ENCODE measurements around the gene HDAC4. TPM values are rescaled to one million over a fixed set of nuclear protein-coding genes. Genes with fewer than 3 reads are reported as not detected.

The HDAC4 gene
- total RNA-seq, 1 experiment from 2014 or later, result 5.5 TPM

DNA sequence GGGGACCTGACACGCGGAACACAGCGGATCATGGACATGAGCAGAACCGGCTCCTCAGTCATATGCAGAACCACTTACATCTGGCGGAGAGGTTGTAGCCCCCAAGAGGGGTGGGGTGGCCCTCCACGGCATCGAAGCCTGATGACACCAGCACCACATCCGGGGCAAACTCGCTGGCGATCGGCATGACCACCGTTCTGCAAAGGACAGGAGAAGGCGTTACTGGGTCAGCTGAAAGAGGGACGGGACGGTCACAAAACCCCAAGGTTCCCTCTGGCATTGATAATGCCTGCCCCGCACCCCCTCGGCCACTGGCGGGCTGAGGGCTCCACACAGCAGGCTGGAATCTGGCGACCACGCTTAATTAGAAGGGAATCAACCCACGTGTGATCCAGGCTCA, 332.4 kb downstream of the HDAC4 start:
- no peak for DNase-seq (ENCODE audit: low read depth)

DNA sequence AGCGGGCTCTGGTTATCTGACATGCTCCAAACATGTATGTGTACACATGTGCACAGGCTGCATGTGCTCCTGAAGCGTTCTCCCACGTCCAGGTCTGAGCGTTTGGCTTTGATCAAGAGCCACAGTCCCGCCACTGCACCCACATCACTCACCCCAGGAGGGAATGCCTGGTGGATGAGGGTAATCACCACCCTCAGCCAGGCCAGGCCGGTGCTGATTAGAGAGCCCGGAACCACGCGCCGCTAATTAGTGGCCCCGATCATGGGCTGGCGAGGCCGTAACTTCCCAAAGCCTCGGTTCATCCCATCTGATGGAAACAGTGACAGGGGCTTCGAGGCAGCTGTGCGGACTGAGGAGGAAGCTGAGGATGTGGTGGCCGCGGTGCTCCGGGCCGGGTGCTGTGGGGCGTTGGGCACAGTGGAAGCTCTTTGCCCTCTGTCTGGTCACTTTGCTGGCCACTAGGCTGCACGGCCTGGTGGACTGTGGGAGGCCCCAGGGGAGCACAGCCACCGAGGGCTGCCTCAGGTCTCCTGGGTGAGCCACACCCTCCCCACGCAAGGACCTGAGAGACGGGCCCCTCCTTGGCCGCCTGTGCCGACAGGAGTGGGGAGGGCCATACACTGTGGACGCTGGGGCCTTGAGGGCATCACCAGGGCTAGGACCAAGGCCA, 333.5 kb downstream of the HDAC4 start:
- no peak for DNase-seq (ENCODE audit: low read depth)

DNA sequence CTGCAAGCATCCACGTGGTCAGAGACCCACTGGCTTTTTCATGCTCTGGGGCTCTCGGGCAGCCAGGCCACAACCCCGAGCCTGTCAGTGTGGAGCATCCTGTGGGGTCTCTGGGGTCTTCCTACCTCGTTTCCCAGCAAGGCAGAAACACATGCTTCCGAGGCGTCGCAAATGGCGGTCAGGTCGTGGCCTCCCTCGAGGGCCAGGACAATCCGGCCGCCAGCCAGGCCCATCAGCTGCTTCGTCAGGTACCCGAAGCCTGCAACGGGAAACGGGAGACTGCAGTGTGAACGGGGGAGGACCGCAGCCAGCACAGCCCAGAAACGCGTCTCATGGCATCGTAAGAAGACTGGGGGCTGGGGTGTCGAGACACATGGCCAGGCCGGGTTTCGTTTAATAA, 334.2 kb downstream of the HDAC4 start:
- no peak for DNase-seq (ENCODE audit: low read depth)

DNA sequence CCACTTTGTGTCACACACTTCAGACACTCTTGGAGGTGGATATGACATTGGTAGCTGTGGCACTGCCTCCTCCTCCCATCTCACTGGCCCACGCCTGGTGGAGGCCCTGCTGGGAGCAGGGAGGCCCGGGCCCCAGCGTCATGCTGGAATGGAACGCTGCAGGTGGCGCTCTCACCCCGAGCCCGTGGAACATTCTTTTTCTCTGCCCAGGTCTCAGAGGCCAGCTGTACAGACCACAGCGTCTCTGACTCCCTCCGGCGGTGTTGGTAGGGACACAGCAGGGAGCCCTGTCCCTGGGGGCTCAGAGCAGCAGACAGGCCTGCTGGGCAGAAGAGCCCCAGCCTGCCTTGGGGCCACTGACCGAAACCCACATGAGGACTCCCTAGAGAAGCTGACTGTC, 334.9 kb downstream of the HDAC4 start:
- no peak for DNase-seq (ENCODE audit: low read depth)

DNA sequence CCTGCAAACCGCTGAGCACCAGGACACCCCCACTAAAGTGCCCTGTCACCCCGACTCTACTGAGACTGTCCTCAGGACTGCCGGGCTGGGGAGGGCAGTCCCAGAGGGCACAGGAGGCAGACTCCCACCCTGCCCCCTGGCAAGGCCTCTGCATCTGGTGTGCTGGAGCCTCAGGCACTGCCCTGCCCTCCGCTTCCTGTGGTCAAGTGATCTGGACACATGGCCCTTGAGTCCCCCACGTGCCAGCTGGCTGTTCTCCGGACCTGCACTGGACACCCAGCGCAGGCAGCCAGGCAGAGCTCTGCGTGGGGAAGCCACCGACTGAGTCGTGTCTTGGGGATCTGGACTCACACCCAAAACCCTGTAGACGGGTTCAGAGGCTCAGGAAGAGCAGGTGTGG, 335.3 kb downstream of the HDAC4 start:
- DNase-seq (ENCODE audit: low read depth), result no peak

DNA sequence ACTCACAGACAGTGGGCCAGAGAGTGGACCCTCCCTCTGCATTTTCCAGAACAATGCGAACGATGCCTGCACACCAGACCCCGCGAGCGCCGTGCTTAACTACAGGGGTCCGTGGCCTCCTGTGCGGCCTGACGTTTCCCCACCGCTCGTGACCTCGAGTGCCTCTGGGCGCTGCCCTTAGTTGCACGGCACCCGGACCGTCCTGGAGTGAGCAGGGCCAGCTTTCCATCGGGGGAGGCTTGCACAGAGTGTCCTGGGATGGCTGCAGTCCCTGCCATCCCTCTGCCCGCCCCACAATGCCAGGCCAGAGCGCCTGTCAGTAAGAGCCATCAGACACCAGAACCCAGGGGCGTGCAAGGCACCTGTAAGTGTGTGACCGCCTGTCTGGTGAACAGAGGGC, 335.9 kb downstream of the HDAC4 start:
- no peak for DNase-seq (ENCODE audit: low read depth)

DNA sequence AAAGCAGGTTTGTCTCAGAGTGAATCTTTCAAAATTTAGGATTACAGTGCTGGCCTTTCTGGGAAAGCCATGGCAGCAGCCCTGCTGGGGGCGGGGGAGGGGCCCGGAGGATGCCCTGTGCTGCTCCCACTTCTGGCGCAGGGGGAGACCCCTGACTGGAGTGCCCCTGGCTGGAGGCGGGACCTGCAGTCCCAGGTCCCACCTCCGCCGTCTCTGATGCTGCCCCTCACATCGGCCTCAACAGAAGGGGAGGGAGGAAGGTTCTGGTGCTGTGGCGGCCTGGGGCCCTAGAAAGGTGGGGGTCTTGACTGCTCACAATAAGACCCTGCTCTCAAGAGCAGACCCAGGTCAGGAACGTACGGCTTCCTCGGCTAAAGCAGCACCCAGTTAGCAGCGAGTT, 336.6 kb downstream of the HDAC4 start:
- DNase-seq (ENCODE audit: low read depth), result no peak

DNA sequence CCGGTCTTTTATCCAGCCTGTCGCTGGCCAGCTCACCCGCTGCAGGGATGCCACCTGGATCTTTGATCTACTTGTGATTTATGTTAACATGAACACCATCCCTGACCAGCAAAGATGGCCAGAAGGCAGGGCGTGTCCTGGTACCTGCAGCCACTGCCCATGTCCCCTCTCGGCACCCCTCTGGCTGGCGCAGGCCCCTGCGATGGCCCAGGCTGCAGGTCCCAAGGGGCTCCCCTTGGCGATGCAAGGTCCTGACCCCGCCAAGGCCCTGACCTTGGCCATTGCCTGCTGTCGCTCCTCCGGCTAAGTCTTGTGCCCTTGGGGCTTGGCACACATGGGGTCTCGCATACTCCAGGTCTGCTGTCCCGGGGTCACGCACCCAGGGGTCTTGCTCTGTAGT, 338.1 kb downstream of the HDAC4 start:
- no peak for DNase-seq (ENCODE audit: low read depth)

DNA sequence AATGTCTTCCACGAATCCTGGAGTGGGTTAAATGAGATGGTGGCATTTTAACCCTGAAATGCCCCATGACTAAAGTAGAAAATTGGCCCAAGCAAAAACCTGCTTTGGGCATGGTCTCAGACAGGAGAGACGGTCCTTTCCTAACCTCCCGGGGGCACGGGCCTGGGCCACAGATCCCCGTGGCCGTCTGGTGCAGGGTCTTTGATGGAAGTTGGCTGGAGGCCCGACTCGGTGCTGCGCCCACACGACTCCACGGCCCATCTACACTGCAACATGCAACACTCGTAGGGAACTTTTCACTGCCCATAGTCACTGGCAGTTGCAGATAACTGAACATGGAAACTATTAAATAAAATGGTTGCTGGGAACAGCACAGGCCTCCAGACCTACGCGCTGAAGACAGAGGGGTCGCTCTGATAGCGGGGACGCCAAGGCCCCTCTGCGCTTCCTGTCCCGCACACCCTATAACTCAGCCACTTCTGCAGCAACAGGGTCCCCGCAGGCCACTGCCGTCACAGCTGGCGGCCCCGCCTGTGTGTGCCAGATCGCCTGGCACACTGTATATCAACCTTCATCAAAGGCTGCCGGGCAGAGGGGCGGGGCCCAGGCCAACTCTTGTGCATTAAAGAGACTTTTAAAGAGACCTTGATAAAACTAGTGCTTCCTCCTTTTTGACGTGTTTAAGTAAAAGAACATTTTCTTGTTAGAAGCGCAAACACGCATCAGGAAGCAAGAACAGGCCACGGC, 338.8 kb downstream of the HDAC4 start:
- DNase-seq (ENCODE audit: low read depth), result no peak

DNA sequence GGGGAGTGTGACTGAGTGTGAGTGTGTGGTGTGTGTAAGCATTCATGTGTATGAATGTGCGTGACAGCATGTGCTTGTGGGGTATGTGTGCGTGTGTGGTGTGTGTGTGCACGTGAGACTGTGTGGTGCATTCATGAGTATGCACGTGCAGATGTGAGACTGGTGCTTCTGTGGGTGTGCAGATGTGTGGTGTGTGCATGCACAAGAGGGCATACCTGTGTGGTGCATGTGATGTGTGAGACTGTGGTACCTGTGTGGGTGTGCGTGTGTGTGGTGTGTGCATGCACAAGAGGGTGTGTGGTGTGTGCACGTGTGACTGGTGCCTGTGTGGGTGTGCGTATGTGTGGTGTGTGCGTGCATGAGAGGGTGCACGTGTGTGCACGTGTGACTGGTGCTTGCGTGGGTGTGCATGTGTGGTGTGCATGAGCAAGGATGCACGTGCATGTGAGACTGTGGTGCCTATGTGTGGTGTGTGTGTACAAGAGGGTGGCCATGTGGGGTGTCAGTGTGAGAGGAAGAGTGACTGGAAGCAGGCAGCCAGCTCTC, 339.6 kb downstream of the HDAC4 start:
- no peak for DNase-seq (ENCODE audit: low read depth)

DNA sequence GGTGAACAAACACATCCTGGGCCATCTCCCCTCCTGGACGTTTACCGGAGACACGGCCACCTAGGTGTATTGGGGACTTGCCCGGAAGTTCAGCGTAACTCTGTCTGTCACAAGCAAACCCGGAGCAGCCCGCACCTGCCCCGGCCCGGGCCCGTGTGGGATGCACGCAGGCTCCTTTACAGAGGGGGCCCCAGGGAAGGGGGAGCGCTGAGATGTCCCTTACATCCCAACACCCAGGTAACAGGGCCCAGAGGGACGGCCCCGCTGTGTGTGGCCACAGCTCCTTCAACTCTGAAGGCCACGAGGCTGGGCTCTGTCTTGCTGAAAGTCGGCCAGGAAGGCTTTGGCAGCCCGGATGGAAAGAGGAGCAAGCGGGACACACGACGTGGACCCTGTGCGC, 340.1 kb downstream of the HDAC4 start:
- DNase-seq (ENCODE audit: low read depth), result no peak

DNA sequence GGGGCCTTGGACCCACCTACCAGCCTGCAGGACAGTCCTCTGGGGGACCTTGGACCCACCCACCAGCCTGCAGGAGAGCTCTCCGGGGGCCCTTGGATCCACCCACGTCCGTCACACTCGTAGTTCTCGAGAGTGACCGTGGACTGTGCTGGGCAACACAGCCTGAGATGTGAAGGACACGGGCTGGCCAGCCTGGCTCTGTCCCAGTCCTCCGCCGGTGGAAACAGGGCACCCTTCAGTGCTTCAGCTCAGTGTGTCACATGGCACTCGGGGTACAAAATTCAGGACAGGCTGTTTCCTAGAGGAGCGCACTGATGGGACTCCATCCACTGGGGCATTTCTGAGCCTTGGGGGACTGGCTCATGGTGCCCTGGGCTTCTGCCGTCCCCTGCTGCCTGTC, 341.0 kb downstream of the HDAC4 start:
- DNase-seq (ENCODE audit: low read depth), result no peak

DNA sequence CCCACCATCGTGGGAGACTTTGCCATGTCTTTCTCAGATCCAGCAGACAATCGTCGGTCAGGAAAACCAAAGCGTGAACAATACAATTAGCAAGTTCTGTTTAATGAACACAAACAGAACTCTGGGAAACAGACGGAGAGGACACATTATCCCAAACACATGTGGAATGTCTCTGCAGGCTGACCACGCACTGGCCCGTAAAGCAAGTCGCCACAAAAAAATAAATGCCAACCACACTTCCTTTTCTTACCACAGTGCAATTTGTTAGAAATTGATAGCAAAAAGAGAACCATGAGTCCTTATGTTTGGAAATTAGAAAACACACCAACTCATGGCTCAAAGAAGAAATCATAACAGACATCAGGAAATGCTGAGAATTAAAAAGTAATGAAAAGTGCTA, 342.1 kb downstream of the HDAC4 start:
- no peak for DNase-seq (ENCODE audit: low read depth)

DNA sequence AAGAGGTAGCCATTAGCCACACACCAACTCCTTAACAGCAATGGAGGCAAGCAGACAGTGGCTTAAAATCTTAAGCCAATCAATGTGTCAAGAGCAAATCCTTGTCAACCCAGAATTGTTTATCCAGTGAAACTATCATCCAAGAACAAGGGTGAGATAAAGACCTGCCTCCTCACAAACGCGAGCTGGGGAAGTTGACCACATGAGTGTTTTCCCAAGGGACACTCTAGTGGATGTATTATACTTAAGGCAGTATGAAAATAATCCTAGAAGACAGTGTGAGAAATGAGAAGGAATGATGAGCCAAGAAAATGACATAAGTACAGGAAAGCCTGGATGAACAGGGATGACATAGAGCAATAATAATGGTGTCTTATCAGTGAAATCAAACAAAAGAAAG, 343.3 kb downstream of the HDAC4 start:
- DNase-seq (ENCODE audit: low read depth), result no peak

DNA sequence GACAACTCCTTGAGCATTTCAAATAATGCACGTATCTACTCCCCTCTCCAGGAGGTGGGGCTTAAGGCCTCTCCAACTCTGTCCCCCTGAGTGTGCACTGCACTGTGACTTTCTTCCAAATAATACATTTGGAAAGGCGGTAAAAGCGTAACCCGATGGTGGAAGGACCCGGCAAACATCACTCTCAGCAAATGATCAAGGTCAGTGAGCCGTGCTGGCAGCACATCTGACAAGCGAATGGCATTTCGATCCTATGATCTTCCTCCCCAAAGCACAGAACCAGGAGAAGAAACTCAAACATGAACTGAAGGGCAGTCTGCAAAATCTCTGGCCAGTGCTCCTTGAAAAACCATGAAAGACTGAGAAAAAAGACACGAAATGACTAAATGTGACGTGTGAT, 344.2 kb downstream of the HDAC4 start:
- DNase-seq (ENCODE audit: low read depth), result no peak

DNA sequence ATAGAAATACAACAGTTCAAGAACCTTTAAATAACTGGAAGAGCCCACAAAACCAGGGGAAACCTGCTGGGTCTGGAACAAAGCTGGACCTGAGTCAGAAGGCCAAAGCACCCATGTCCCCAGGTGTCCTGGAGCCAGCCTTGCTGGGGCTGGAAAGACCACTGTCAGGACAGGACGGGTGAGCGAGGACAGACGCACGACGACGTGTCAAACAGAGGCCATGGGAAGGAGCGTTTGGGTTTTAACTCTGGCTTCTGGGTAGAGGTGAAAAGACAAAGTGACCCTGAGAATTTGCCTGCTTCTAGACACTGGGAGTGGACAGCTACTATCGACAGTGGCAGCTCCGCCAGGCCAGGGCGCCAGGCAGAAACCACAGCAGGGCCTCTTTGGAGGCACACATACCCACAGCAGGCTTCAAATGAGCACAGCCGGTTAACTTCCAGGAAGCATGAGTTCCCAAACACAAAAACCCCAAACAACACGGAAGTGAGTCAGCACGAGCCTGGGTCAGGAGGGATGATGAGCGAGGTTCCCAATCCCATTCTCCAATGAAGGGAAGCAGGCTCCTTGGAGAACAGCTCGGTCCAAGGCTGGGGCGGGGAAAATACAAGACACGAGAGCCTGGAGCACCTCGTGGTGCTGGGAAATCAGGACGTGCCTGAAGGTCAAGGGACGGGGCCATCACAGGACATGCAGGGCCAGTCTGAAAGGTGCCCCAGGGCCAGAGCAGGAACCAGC, 344.9 kb downstream of the HDAC4 start:
- peak; percentile 49 for DNase-seq (ENCODE audit: low read depth)

DNA sequence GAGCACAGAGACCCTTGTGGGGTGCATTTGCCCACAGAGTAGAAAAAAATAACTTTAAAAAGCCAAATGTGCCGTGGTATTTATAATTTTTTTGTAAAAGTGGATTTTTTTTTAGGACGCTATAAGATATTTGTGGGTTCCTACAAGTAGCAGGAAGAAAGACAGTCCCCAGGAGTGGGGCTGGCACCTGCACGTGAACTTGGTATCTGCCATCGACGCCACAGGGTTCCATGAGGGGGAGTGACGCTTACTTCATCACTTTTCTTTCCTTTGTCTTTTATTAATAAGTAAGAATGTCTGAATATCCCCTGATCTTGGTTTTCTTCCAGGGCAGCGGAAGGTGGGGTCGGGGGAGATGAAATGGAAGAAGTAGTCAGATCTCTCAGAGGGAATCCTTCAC, 345.9 kb downstream of the HDAC4 start:
- no peak for DNase-seq (ENCODE audit: low read depth)

DNA sequence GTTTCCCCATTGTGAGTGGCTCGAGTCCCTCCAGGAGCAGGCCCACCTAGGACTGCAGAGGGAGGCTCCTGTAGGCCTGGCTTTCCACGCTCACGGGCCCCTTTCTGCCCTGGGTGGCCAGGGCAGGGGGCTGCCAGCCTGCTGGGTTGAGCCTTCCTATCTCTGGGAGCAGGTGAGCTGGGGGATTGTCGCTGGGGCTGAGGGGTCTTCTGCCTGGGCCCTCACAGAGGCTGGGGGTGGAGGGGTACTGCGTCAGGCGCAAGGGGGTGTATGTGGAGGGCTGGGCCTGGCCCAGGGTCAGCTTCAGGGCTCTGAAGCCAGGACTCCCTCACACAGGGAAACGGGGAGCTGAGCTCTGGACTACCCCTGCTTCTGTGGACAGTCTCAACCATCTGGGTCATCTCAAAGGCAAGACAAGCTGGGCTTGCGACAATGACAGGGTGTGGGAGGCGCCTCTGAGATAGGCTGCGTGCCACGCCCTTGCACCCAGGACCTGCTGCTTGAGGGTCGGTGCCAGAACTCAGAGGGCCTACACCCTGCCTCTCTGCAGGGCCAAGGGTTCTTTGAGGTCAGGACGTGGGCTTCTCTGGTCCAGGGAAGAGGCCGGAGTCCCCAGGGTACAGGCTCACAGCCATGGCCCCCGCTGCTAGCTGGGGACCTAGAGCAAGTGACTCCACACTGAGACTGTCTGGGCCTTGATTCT, 346.9 kb downstream of the HDAC4 start:
- no peak for DNase-seq (ENCODE audit: low read depth)

DNA sequence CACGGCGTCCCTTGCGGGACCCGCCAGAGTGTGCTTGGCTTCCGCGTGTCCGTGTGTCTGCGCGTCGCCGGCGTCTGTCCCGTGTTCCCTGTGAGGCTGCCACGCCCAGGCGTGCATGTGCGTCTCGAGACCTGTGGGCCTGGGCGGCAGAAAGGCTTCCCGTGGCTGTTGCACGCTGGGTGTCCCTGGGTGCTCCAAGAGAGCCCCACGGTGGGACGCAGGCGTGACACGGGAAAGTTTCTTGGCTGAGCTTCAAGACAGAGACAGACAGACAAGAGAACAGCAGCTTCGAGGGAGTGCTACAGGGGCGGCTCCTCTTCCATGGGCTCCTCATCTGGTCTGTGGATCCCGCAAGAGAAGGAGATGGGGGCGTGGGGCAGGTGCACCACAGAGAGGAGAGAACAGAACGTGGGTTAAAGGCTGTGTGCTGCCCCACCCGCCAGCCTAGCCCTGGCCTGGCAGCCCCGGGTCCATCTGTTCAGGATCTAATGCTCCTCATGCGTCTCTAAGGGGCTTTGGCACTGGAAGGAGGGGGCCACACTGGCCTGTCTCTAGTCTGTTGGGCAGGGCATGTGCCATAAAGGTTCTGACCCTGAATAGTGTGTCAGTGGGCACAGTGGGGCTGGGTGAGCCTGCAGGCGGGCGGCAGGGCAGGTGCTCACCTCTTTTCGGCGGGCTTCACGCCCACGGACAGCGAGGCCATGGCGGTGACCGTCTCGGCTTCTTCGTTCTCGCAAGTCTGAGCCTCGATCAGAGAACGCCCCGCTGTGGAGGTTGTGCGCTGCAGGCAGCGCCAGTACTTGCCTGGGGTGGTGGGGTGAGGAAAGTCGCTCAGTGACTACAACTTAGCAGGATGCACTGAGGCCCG, 347.8 kb downstream of the HDAC4 start:
- no peak for DNase-seq (ENCODE audit: low read depth)

DNA sequence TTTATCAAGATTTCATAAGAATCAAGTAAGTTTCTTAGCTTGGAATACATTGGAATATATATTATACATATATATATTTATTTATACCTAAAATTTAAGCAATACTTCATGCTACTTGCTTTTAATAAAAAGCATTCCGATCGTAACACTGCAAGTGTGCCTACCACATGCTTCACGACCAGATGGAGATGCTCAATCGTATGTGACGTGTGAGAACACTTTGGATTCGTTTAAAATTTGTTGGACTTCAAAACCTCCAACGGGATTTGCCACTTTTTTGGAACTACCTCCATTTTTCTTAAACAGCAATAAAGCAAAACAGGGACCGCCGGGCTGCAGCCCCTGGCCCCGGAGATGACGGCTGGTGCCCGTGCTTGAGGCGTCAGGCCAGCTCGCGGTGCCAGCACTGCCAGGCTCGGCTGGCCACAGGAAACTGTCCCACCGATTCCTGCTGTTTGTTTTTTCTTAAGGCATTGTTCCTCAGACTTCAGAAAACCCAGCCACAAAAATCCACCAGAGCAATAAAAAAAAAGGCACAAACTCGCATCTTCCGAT, 348.9 kb downstream of the HDAC4 start:
- DNase-seq (ENCODE audit: low read depth), result no peak

DNA sequence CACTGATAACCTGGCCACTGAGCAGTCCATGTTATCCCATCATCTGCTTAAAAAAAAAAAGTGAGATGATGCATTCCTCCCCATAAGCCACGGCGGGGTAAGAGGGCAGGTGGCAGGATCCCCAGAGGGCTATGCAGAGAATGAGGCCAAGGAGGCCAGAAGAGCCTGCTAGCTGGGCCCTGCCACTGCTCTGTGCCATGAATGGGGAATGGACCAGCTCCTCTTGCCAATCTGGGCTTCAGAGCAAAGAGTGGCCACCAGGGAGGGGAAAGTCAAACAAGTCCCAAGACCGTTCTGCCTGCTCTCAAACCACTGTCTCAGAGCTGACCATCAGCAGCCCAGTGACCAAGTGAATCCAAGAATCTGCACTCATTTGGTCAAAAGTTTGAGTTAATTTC, 350.6 kb downstream of the HDAC4 start:
- DNase-seq (ENCODE audit: low read depth), result no peak

Measured in Daoy (cell line).